GM12878 (cell line): Measurements from ENCODE around the gene ATP13A5. TPM values are rescaled to one million over a fixed set of nuclear protein-coding genes. Genes with fewer than 3 reads are reported as not detected.

Source experiments
- ATAC-seq: fragments of 200-7000 bp; cut with Tn5 transposase; 3 replicates; pipeline ENCODE4 v1.9.1; 2020; ENCODE audit warnings: mild to moderate bottlenecking, moderate library complexity
- BruUV-seq: library from RNA; stranded (reverse); fragments of 400-500 nt; replicated peaks from 2 replicates; lab custom pipeline; 2021; lab: Mats Ljungman, UMichigan
- CTCF ChIA-PET: fragments of 300-600 bp; sonication (Branson Sonifier 250); formaldehyde crosslinking; extraction: SDS; loops from one replicate; lab custom pipeline; 2021; ENCODE audit warnings: inconsistent platforms; lab: Yijun Ruan, JAX
- POLR2A ChIA-PET: fragments of 350-600 bp; formaldehyde crosslinking; extraction: SDS; loops from one replicate; lab custom pipeline; 2021; ENCODE audit warnings: inconsistent platforms; lab: Charles Lee
- RAD21 ChIA-PET: fragments of 300-600 bp; sonication (Branson Sonifier 250); formaldehyde crosslinking; loops from one replicate; lab custom pipeline; 2023; ENCODE audit warnings: antibody characterized with exemption; ENCODE audit not compliant: unreplicated experiment; lab: Charles Lee
- SMC1A ChIA-PET: fragments of 300-600 bp; sonication (Branson Sonifier 250); formaldehyde crosslinking; loops from one replicate; lab custom pipeline; 2023; ENCODE audit not compliant: unreplicated experiment, uncharacterized antibody; lab: Charles Lee
- DNase-seq: peaks from one replicate; pipeline ENCODE4 v3.0.0-alpha.2; 2011; ENCODE audit warnings: low read depth, low spot score
- FAIRE-seq: peaks from 3 replicates; lab custom pipeline; 2011; peaks lifted over from hg19 to GRCh38; lab: Jason Lieb, UNC
- H2AFZ ChIP-seq: 2 replicates; pipeline ENCODE4 v1.6.0; 2011; ENCODE audit warnings: low read depth, low read length, control low read depth; ENCODE audit not compliant: control insufficient read depth
- H3K27ac ChIP-seq: 2 replicates; pipeline ENCODE4 v1.5.1; 2011; ENCODE audit warnings: control low read depth; ENCODE audit not compliant: control insufficient read depth, insufficient read depth
- H3K27me3 ChIP-seq, 2 experiments: replicated peaks in 1 of 2; 2 replicates each; pipeline versions ENCODE4 v1.6.0 to v1.6.1; 2011; ENCODE audit warnings: low read length in 1 of 2; ENCODE audit not compliant: control insufficient read depth in 2 of 2, insufficient read depth in 2 of 2
- H3K36me3 ChIP-seq, 2 experiments: 2 replicates each; pipeline ENCODE4 v1.5.1; 2011; ENCODE audit warnings: low read length in 1 of 2; ENCODE audit not compliant: control insufficient read depth in 2 of 2, insufficient read depth in 2 of 2
- H3K4me1 ChIP-seq: 2 replicates; pipeline ENCODE4 v1.6.1; 2011; ENCODE audit warnings: mild to moderate bottlenecking, low read length, moderate library complexity, mixed read lengths; ENCODE audit not compliant: control insufficient read depth, insufficient read depth
- H3K4me2 ChIP-seq: 2 replicates; pipeline ENCODE4 v1.6.0; 2011; ENCODE audit warnings: control low read depth; ENCODE audit not compliant: control insufficient read depth, insufficient read depth
- H3K4me3 ChIP-seq: fragments of 200-600 bp; sonication (generic); 2 replicates; pipeline ENCODE4 v1.5.1; 2016
- H3K79me2 ChIP-seq: 2 replicates; pipeline ENCODE4 v1.6.0; 2011; ENCODE audit warnings: low read length; ENCODE audit not compliant: control insufficient read depth, insufficient read depth
- H3K9ac ChIP-seq: 2 replicates; pipeline ENCODE4 v1.8.0; 2011; ENCODE audit warnings: low read length, control low read depth, mixed read lengths; ENCODE audit not compliant: control insufficient read depth, insufficient read depth
- H3K9me3 ChIP-seq: replicated peaks from 3 replicates; pipeline ENCODE4 v1.5.1; 2011; ENCODE audit warnings: mild to moderate bottlenecking, low read length; ENCODE audit not compliant: control insufficient read depth, insufficient read depth
- H4K20me1 ChIP-seq: 2 replicates; pipeline ENCODE4 v1.6.0; 2011; ENCODE audit not compliant: control insufficient read depth, insufficient read depth
- ESRRA ChIP-seq: IDR thresholded peaks from 2 replicates; pipeline ENCODE4 v1.6.1; 2012; ENCODE audit warnings: mild to moderate bottlenecking, low read length, improper control_type of control experiment
- GATAD2B ChIP-seq: fragments of 450-650 bp; conservative IDR thresholded peaks from 2 replicates; pipeline ENCODE4 v1.6.1; 2017; ENCODE audit warnings: low read depth, mild to moderate bottlenecking, moderate library complexity
- NR2F1 ChIP-seq: fragments of 450-650 bp; conservative IDR thresholded peaks from 2 replicates; pipeline ENCODE4 v1.6.1; 2017; ENCODE audit warnings: mild to moderate bottlenecking
- POU2F2 ChIP-seq: IDR thresholded peaks from 3 replicates; pipeline ENCODE4 v1.6.1; 2011; ENCODE audit warnings: low read depth, mild to moderate bottlenecking, low read length, borderline replicate concordance
- RELA ChIP-seq: fragments of 450-650 bp; IDR thresholded peaks from 2 replicates; pipeline ENCODE4 v1.8.0; 2014; ENCODE audit warnings: borderline replicate concordance; ENCODE audit not compliant: partially characterized antibody
- WGBS: methylation state at CpG from one replicate; pipeline ENCODE4 v1.1.6; 2016; ENCODE audit warnings: low lambda C conversion rate; ENCODE audit not compliant: insufficient replicate concordance, insufficient coverage; ENCODE audit errors: missing lambda C conversion rate; 5-methylcytosine and 5-hydroxymethylcytosine counted together
- in situ Hi-C: fragments of 300-500 bp; cut with MboI; formaldehyde crosslinking; loops from 9 replicates; pipeline ENCODE4 v1.14.3; 2018; ENCODE audit warnings: mixed read lengths
- intact Hi-C: fragments of 100-400 bp; cut with micrococcal nuclease; formaldehyde crosslinking; loops from one replicate; pipeline ENCODE4 v1.14.2; 2022; ENCODE audit not compliant: unreplicated experiment
- polyA plus RNA-seq, 11 experiments: library from polyadenylated mRNA; depleted of rRNA in 4 of 11; unstranded in 6 of 11; stranded (reverse) in 5 of 11; fragments of >200 nt; fragmentation: Nextera tagmentation in 4 of 11; fragmentation: Illumina TruSeq in 1 of 11; extraction: Ambion mirVana in 4 of 11; extraction: Trizol in 1 of 11; gene quantifications; 1 replicate in 1 of 11; 2 replicates in 10 of 11; pipeline versions ENCODE4 v1.2.1 to v1.2.3, GENCODE V29; 2011 to 2016; ENCODE audit warnings: inconsistent platforms in 2 of 11, missing spikeins in 2 of 11, low read depth in 1 of 11
- total RNA-seq, 4 experiments: library from RNA; depleted of rRNA in 3 of 4; stranded (reverse); fragments of >200 nt in 3 of 4; fragmentation: Illumina TruSeq in 1 of 4; extraction: Trizol in 1 of 4; gene quantifications; 2 replicates each; pipeline versions ENCODE4 v1.2.1 to v1.2.3, GENCODE V29; 2013 to 2021

ATP13A5 gene
- total and polyA plus RNA-seq, 10 of the 15 experiments (the other 5 are each of a cell fraction or from before 2014, with no cell fraction given): not detected

DNA sequence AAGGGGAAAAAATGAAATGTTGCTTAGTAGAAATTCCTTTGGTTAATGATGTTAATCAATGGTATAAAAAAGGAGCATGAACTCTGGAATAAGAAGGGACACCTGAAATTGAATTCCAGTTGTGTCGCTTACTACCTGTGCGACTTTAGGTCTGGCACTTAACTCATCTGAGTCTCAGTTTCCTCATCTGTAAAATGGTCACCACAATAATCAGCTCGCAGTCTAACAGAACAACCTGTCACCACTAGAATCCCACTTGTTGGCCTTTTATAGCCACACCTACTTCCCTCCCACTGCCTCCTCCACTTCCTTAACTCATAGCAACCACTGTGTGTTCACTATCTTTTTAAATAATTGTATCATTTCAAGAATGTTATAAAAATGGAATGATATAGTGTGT lies 135.0 kb downstream of the ATP13A5 start (continued):
- TF ChIP-seq ESRRA: no peak
- no peak for TF ChIP-seq GATAD2B
- TF ChIP-seq POU2F2: no peak

DNA sequence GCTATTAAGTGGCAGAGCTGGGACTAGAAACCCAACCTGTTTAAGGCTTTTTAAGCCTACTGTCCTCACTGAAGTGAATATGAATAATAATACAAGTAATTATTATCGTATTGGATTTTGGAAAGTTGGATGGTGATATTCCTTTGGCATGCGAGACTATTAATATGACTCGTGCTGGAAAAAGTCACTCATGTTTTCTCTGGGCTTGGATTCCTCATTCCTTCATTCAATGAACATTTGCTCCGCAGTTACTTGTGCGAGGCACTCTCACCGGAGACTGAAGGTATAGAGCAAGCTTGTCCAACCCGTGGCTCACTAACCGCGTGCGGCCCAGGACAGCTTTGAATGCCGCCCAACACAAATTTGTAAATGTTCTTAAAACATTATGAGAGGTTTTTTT lies 136.8 kb downstream of the ATP13A5 start:
- H4K20me1 ChIP-seq: no peaks in the 10 kb centered on the region
- DNase-seq: no peak
- BruUV-seq: no TSS peak
- SMC1A ChIA-PET: no interaction called here
- intact Hi-C loops: no loop called here
- CTCF ChIA-PET: no interaction called here
- H3K4me2 ChIP-seq: no peak overlapping the region
- H3K4me1 ChIP-seq: no peaks in the 10 kb centered on the region
- FAIRE-seq: no peak
- no peak overlapping the region for H3K27ac ChIP-seq
- H3K79me2 ChIP-seq: no peaks in the 10 kb centered on the region
- ATAC-seq: no peak
- 87% methylated on average over 11 of the region's 11 CpGs for WGBS
- peaks cover 2% of the 10 kb centered on the region in 2 experiments; a peak in 3 of 4 replicates for H3K27me3 ChIP-seq
- no peak overlapping the region for H2AFZ ChIP-seq
- TF ChIP-seq NR2F1 (no peak), RELA (no peak)
- no peaks in the 10 kb centered on the region for H3K36me3 ChIP-seq
- H3K4me3 ChIP-seq: no peak overlapping the region
- no peak overlapping the region for H3K9ac ChIP-seq
- no peaks in the 10 kb centered on the region; the same call in 2 of the 3 replicates for H3K9me3 ChIP-seq
- RAD21 ChIA-PET: no interaction called here
- in situ Hi-C loops: no loop called here
- POLR2A ChIA-PET: interaction anchor here (0.6 kb wide), 1 partner anchor 40 kb away, joined by 3 read pairs; no protein-coding TSS in a partner anchor
